A673 (cell line): ENCODE results near the gene HCK.

Source experiments
- EZH2 ChIP-seq: fragments of 200-600 bp; sonication (generic); IDR thresholded peaks from 2 replicates; pipeline ENCODE4 v1.6.1; 2017; ENCODE audit warnings: borderline replicate concordance, low read depth, mild to moderate bottlenecking, mixed read lengths, antibody characterized with exemption, low read length; ENCODE audit not compliant: poor library complexity, severe bottlenecking
- TF ChIP-seq, protein P1 (sequence below): fragments of 300-800, 200-600 bp; sonication (generic); conservative IDR thresholded peaks from 2 replicates; pipeline ENCODE4 v1.5.1; 2017; ENCODE audit warnings: low read depth, mild to moderate bottlenecking, antibody characterized with exemption, low read length, moderate library complexity, mixed read lengths

DNA sequence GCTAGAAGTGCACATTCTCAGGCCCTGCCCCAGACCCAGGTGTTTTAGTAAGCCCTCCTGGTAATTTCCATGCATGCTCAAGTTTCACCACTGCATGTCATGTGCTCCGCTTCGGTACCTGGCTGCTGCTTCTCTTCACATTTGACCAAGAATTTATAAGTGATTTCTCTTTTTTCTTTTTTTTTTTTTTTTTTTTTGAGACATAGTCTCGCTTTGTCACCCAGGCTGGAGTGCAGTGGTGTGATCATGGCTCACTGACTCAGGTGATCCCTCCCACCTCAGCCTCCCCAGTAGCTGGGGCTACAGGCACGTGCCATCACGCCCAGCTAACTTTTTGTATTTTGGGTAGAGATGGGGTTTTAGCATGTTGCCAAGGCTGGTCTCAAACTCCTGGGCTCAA lies 73.5 kb downstream of the HCK start:
- TF ChIP-seq, protein P1, sequence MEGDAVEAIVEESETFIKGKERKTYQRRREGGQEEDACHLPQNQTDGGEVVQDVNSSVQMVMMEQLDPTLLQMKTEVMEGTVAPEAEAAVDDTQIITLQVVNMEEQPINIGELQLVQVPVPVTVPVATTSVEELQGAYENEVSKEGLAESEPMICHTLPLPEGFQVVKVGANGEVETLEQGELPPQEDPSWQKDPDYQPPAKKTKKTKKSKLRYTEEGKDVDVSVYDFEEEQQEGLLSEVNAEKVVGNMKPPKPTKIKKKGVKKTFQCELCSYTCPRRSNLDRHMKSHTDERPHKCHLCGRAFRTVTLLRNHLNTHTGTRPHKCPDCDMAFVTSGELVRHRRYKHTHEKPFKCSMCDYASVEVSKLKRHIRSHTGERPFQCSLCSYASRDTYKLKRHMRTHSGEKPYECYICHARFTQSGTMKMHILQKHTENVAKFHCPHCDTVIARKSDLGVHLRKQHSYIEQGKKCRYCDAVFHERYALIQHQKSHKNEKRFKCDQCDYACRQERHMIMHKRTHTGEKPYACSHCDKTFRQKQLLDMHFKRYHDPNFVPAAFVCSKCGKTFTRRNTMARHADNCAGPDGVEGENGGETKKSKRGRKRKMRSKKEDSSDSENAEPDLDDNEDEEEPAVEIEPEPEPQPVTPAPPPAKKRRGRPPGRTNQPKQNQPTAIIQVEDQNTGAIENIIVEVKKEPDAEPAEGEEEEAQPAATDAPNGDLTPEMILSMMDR = no peak
- no peak for TF ChIP-seq EZH2
